IPS-11a (cell line): ENCODE data around the gene MSL1.

Source experiments
- H3K4me3 ChIP-seq: one replicate; pipeline ENCODE4 v1.5.1; 2013; ENCODE audit warnings: low read depth, low read length, control low read depth

MSL1 gene

DNA sequence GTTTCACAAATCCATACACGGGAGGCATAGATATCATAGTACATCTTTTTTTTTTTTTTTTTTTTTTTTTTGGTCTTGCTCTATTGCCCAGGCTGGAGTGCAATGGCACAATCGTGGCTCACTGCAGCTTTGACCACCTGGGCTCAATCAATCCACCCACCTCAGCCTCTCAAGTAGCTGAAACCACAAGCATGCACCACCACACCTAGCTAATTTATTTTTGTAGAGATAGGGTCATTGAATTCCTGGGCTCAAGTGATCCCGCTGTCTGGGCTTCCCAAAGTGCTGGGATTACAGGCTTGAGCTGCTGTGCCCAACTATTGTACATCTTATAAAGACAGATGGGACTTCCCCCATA lies 52.0 kb downstream of the MSL1 start:
- no peak overlapping the region for H3K4me3 ChIP-seq

- no peak overlapping the region for H3K4me3 ChIP-seq
Measured at GRCh38 chr17:40174514-40174913, 52.7 kb downstream of the MSL1 start.

GRCh38 chr17:40175928-40176753 lies 54.4 kb downstream of the MSL1 start:
- H3K4me3 ChIP-seq = no peak overlapping the region

- no peak overlapping the region for H3K4me3 ChIP-seq
Measured at GRCh38 chr17:40176754-40177110, 55.0 kb downstream of the MSL1 start.

DNA sequence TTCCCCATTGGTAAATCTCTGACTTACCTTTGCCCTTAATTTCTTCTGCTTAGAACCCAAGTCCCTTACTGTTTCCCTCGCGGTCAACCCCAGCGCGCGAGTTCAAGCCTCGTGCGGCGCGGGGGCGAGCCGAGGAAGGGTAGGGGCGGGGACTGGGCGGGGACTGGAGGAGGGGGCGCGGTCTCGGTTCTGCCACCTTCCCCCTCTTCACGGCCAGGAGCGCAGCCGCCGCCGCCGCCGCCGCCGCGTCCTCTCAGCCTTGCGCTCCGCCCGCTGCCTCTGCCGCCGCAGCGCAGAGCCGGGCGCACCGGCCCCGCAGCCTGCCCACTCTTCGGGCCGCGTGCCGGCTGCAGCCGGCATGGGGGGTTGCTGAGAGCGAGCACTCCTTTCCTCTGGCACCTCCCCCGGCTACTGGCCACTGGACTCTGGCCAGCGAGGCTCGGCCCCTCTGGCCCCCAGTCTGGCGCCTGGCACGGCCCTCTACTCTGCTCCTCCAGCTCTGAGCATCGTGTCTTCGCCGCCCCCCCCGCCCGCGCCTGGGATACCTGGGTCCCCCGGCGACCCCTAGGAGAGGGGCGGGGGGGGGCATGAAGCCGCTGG lies 55.6 kb downstream of the MSL1 start, which contains the start of gene RAPGEFL1:
Gene RAPGEFL1, plus strand, starts transcription at position 196 of the 600 bp plus-strand sequence. Its CDS starts 392 bp downstream, at position 588.
- peak within 1 kb of the TSS; percentile 37 for H3K4me3 ChIP-seq

DNA sequence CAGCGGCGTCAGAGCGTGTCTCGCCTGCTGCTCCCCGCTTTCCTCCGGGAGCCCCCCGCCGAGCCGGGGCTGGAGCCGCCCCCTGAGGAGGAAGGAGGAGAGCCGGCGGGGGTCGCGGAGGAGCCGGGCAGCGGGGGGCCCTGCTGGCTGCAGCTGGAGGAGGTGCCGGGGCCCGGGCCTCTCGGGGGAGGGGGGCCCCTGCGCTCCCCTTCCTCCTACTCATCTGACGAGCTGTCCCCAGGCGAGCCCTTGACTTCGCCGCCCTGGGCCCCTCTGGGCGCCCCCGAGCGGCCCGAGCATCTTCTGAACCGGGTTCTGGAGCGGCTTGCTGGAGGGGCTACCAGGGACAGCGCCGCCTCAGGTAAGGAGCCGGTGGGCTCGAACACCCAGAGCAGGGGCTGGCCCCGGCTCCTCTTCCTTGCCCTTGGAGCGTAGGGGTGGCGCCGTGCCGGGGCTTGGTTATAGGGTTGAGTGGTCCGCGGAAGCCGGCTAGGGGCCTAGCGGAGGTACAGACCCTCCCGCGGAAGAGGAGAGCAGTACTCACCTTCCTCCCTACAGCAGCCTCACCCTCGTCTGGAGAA lies 56.3 kb downstream of the MSL1 start:
- H3K4me3 ChIP-seq = no peak overlapping the region

GRCh38 chr17:40178660-40179059 lies 56.9 kb downstream of the MSL1 start:
- H3K4me3 ChIP-seq = no peak overlapping the region

DNA sequence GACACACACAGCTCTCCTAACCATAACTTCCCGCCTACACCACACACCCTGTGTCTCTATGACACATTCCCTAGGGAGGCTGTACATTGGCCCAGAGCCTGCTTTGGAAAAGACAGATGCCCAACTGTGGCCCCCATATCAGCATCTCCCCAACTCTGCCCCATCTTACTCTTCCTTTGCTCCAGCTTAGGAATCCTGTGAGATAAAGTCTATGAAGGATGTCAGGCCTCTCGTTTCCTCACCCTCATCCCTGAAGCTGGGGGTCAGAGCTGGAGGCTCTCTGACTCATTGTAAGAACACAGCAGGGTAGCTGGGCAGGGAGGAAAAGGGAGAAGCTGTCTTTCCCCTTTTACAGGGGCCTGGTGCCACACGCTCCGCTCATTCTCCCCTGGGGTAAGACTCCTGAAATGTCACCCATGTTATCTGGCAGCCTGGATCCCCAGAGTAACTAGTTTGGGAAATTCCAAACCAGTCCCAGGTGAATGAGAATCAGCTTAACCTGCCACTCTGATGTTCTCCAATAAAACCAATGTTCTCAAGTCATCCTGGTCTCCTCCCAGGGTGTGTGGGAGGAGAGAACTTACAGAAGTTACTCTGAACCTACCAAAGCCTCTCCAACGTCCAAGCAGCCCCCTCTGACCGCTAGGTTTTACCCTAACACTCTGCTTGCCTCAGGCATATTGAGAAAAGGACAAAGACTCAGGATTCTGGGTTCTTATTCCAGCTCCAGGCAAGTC lies 58.3 kb downstream of the MSL1 start:
- no peak overlapping the region for H3K4me3 ChIP-seq

GRCh38 chr17:40180694-40181093 lies 58.9 kb downstream of the MSL1 start:
- no peak overlapping the region for H3K4me3 ChIP-seq

DNA sequence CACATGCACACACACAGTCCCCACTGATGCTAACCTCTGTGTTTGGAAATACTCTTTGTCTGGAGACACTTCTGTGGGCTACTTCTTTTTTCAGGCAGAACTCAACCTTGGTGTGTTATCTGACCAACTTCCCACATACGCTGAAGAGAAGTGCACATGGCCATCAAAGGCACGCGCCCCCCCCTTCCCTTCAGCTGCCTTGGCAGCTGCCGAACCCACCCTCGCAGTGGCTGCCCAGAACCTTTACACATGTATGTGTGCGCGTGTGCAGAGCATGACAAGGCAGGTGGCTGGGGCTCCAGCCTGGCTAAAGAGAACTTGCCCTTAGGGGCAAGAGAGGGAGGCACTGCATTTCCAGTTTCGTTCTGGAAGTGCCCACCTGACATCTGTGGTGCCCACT lies 59.4 kb downstream of the MSL1 start:
- H3K4me3 ChIP-seq = no peak overlapping the region

- H3K4me3 ChIP-seq = no peak overlapping the region
Measured at GRCh38 chr17:40182606-40183005, 60.8 kb downstream of the MSL1 start.
